ENCODE results near the gene CNTN4.

DNA sequence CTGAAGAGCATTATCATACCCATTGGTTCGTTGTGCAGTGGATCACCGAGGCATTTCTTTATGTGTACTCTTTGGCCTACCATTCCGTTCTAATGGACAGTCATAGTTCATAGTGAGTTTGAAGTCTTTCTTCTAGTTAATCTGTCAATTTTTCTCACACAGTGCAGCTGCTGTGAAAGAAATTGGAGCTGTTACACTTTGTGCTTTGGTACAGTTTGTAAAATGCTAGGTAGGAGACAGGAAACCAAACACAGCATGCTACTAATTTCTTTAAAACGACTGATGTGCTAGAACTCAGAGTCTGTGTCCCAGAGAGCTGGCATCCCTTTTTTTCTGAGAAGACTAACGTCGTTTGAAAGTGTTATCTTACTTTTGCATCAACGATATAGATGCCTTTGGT, 218.9 kb downstream of the CNTN4 start:
- TF ChIP-seq, protein P1, sequence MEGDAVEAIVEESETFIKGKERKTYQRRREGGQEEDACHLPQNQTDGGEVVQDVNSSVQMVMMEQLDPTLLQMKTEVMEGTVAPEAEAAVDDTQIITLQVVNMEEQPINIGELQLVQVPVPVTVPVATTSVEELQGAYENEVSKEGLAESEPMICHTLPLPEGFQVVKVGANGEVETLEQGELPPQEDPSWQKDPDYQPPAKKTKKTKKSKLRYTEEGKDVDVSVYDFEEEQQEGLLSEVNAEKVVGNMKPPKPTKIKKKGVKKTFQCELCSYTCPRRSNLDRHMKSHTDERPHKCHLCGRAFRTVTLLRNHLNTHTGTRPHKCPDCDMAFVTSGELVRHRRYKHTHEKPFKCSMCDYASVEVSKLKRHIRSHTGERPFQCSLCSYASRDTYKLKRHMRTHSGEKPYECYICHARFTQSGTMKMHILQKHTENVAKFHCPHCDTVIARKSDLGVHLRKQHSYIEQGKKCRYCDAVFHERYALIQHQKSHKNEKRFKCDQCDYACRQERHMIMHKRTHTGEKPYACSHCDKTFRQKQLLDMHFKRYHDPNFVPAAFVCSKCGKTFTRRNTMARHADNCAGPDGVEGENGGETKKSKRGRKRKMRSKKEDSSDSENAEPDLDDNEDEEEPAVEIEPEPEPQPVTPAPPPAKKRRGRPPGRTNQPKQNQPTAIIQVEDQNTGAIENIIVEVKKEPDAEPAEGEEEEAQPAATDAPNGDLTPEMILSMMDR (conservative IDR thresholded peaks at IDR 0.05; ENCODE audit: low read depth, low read length): no peak
- no peak for TF ChIP-seq EZH2 (IDR thresholded peaks at IDR 0.05; ENCODE audit: borderline replicate concordance, low read depth, low read length, poor library complexity, severe bottlenecking)

Data from A673 (cell line).